HG03060 (cell line): ENCODE measurements around the gene ADM2.
"Not testable (repeated sequence)": the region's sequence is repeated elsewhere in the genome, so short reads cannot be mapped to it uniquely, and the experiment has no call there.

ENCODE experiments used
- ATAC-seq: cut with Tn5 transposase; IDR thresholded peaks from one replicate; pipeline ENCODE4 v1.9.1; 2021; ENCODE audit warnings: low read depth, moderate number of reproducible peaks; ENCODE audit not compliant: unreplicated experiment

Gene ADM2

GRCh38 chr22:50532824-50533796 lies 51.8 kb downstream of the ADM2 start:
- ATAC-seq = no peak

GRCh38 chr22:50533856-50534711 lies 52.7 kb downstream of the ADM2 start:
- not testable (repeated sequence) for ATAC-seq

- no peak for ATAC-seq
Observed at GRCh38 chr22:50535113-50535512, 53.8 kb downstream of the ADM2 start.
